Stimulated activated CD4-positive, alpha-beta T cell treated with anti-CD3 and anti-CD28 coated beads, Interleukin-4, amount 100 ng/mL, for 48 hours (primary cell): Measurements from ENCODE around the gene CEP63.

Experiments used
- DNase-seq, 2 donors: peaks; one replicate each; pipeline ENCODE4 v3.0.0-alpha.2; 2020; ENCODE audit warnings: low read depth in 2 of 2

The CEP63 gene

GRCh38 chr3:134485718-134486576 lies at the start of gene CEP63, which contains the start of gene ANAPC13:
TSS of gene CEP63 (plus strand) at chr3:134486057. CDS start at chr3:134495321, 9,264 bp downstream.
TSS of gene ANAPC13 (minus strand) at chr3:134485985. CDS start at chr3:134482904, 3,081 bp downstream.
- peak; percentile 79 to 88 for DNase-seq

GRCh38 chr3:134437211-134437752 lies 48.6 kb upstream of the CEP63 start:
- no peak for DNase-seq

DNA sequence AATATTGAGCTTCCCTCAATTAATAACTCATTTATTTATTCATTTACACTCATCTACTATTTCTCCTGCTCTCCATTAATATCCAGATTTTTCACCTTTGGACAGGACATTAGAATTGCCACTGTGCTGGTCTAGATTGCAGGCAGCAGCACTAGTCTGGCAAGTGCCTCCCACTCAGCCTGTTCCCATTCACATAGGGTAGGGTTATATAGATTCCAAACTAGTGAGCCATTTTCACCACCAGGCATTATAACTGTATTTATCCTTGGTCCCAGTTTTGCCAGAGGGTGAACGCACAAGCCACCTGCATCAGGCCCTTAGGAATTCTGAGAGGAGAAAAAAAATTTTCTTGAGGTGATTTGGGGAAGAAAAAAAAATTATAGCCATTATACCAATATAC lies 44.5 kb upstream of the CEP63 start:
- DNase-seq, result no peak

DNA sequence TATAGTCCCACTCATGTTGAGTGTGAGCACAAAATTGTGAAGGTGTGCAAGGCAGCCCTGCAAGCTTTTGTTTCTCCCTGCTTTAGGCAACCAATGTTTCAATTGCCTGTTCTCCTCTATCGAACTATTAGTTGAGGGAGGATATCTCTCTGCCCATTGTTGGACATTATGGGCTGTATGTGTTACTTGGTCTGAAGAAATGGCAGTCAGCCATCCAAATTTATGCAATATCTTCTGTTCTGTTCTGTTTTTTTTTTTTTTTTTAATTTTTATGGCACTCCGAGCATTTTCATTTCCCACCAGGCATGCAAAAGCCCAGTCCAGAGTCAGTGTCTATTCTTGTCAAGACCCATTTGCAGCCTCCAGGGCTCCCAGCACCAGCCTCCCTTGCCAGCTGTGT lies 44.0 kb upstream of the CEP63 start:
- DNase-seq, result no peak

DNA sequence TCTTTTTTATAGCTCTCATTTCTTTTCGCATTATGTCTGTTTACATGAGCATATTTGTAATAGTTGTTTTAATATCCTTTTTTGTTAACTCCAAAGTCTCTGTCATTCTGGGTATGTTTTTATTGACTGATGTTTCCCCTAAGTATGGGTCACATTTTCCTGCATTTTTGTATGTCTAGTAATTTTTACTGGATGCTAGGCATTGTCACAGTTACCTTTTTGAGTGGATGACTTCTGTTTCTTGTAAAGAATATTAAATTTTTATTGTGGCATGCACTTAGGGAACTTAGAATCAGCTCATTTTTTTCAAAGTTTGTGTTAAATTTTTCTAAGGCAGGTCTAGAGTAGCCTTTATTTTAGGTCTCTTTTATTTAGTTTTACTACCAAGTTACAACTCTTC lies 40.8 kb upstream of the CEP63 start:
- DNase-seq, result no peak

DNA sequence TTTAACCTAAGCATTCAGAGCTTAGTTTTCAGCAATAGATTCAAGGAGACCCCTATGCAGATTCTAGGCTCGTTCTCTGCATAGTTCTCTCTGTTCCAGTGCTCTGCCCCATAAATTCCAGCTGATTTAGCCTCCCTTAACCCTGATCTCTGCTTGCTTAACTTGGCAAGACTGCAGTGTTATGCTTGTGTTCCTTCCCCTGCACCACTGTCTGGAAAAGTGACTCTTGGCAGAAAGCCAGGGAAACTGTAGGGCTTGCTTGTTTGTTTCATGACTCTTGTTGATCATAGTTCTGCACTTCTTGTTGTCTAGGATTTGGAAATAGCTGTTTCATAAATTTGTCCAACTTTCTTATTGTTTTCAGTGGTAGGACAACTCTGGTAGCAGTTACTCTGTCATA lies 40.2 kb upstream of the CEP63 start:
- DNase-seq, result no peak

GRCh38 chr3:134446800-134447199 lies 39.1 kb upstream of the CEP63 start:
- no peak for DNase-seq

GRCh38 chr3:134447351-134447750 lies 38.5 kb upstream of the CEP63 start:
- DNase-seq, result no peak

GRCh38 chr3:134448664-134449063 lies 37.2 kb upstream of the CEP63 start:
- no peak for DNase-seq

- no peak for DNase-seq
Observed at GRCh38 chr3:134449277-134449676, 36.6 kb upstream of the CEP63 start.

DNA sequence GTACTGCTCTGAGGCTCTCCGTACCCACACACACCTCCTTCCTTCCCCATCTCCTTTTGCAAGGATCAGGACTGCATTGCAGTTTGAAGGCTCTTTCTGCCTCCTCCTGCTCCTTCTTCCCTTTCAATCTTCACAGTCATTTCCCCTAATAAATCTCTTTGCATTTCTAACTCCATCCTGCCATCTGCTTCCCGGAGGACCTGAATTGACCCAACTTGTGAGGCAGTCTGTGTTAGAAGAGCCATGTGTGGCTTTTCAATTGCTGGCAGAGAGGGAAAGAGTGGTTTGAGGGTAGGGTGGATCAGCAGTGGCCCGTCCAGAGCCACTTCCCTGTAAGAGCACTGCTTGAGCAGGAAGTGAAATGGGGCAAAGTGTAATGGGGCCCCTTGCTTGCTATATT lies 35.9 kb upstream of the CEP63 start:
- DNase-seq, result no peak

DNA sequence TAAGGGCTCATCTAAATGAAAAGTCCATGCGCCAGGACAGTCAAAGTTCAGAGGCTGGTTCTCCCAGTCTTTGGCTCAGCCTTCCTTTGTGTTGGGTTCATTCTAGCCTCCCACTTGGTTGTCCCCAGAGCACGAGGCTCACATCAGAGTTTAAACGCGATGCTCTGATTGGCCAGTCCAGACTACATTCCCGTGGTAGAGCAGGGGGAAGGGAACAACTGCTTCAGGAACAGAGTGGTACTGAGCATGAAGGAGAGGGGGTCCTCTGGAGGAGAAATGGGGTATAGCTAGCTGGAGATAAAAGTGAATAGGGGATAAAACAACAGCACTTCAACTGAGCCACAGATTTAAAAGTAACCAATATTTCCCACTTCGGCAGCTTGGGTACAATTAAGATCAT lies 32.2 kb upstream of the CEP63 start:
- DNase-seq, result no peak

GRCh38 chr3:134457376-134458074 lies 28.3 kb upstream of the CEP63 start:
- DNase-seq, result no peak

DNA sequence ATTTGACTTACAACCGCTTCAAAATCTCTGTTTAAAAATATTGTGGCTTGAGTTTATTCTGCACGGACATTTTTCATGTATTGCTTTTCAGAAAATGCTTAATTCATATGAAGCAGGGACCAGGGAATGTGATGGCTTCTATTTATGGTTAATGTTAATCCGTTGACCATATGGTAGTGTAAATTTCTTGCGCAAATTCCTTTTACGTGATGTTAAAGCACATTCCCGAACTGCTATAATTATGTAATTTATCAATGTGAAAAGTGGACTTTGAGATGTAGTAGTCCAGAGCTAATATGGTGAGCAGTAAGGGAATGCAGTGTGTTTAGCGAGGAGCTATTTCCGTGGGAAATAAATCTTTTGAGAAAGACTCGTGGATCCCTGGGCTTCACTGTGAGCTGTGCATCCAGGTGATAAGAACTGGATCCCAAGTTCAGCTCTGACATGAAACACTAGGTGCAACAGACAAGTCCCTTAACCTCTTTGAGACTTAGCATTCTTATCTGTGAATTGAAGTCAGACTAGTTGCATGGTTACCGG lies 27.4 kb upstream of the CEP63 start:
- no peak for DNase-seq

- DNase-seq, result no peak
Observed at GRCh38 chr3:134459562-134459961, 26.3 kb upstream of the CEP63 start.

- no peak for DNase-seq
Observed at GRCh38 chr3:134460965-134461364, 24.9 kb upstream of the CEP63 start.

DNA sequence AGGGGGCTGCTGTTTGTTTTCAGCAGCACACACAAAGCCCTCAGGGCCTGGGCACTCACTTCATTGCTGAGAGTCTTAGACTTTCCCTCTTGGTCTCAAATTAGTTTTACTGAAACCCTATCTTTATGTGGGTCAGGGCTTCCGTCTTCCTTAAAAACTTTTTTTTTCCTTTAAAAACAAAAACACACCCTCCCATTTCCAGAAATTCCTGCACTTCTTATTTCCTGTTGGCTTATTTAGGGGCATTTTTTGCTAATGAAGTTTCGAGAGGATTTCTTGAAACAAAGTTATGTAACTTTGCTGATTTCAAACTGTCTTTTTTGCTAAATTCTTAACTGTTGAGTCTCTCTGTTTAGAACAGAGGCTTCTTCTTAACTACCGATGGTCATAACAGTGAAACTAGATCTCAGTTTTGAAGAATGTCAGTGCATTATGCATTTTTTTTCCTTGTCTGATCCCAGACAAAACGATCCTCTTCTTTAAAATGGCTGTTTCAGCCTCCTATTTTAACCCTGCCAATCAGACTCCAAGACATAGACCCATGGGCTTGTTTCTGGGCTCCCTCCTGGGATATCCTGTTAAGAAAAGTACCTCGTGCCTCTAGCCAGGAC lies 23.4 kb upstream of the CEP63 start:
- DNase-seq, result no peak

- DNase-seq, result no peak
Observed at GRCh38 chr3:134463676-134464063, 22.2 kb upstream of the CEP63 start.

DNA sequence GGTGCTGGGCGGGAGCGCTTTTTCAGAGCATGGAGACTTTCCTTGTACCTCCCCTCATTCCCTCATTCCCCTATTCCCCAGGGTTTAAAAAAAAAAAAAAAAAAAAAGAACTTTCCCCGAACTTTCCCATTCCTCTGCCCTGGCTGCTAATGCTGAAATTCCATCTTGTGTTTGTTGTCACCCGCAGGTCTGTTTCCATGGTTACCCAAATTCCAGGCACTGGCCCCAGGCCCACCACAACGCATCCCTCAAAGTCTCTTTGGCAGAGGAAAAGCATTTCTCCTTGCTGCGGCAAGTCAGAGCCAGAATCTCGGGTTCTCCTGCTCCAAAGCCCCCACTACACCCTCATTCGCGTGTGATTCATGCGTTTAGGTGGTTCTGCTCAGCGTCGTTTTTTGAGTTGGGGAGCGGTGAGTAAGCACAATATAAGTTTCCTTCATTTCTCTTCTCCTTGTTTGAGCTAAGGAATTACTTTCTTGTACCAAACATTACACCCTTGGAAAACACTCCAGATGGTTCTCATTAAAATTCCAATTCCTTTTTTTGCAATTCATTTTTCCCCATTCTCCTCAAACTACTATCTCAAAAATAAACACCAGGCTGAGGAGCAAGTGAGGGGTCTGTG lies 21.7 kb upstream of the CEP63 start:
- no peak for DNase-seq

DNA sequence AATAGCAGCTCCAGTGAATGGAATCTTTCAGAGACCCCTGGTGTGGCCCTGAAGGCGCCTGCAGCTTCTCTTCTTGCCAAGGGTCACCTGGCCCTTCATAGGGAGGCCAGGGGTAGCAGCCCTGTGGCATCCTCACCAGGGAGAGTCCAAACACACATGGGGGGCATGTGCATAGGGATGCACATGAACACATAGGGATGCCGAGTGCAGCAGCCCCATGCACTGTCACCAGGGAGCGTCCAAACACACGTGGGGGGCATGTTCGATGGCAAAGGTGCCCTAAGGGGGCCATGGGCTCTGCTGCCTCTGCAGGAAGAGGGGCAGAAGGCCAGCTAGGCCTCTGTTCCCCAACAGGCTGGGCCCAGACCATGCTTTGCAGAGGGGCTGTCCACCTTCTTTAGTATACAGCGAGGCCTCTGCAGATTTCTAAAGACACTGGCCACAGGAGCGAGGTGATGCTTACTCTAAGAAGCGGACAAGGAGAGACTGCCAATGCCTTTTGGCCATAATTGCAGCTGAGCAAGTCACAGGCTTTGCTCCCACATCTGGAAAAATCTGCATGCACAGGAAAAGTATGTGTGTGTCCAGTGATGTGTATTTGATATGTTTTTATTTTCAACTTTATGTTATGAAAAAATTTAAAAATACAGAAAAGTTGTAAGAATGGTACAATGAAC lies 21.0 kb upstream of the CEP63 start:
- no peak for DNase-seq

DNA sequence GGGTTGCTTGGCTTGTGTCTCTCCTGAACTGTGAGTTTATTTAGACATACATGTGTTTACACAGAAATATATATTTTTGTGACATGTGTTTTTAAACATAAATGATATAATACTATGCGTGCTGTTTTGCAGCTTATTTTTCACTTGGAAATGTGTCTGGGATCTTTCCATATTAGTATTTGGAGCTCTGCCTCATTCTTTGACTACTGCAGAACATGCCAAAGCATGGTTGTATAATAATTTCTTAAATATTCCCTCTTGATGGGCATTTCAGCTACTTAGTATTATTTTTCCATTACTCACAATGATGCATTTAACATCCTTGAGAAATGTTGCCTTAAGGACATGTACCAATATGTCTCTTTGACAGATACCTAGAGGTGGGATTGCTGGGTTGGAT lies 19.5 kb upstream of the CEP63 start:
- no peak for DNase-seq
